Neural cell (in vitro differentiated cells): ENCODE measurements around the gene PRKAR1A. TPM values are rescaled to one million over a fixed set of nuclear protein-coding genes. Genes with fewer than 3 reads are reported as not detected.
A peak's percentile ranks its signal among the peaks of the same experiment; 100 is the strongest.

Source experiments
- H2AFZ ChIP-seq: fragments of 200-600, 300-800 bp; sonication (generic), shearing (Covaris generic); 2 replicates; pipeline ENCODE4 v1.6.0; 2014; ENCODE audit warnings: low read depth, mild to moderate bottlenecking, antibody characterized with exemption, low read length, moderate library complexity
- H3F3A ChIP-seq: fragments of 200-600 bp; shearing (Covaris generic); 2 replicates; pipeline ENCODE4 v1.6.1; 2016; ENCODE audit warnings: mild to moderate bottlenecking, moderate library complexity, mixed read lengths, antibody characterized with exemption, low read length; ENCODE audit not compliant: insufficient read depth, poor library complexity, severe bottlenecking
- H3K27ac ChIP-seq: fragments of 200-600, 300-800 bp; sonication (generic), shearing (Covaris generic); 2 replicates; pipeline ENCODE4 v1.5.1; 2014; ENCODE audit warnings: mild to moderate bottlenecking, low read length, moderate library complexity
- H3K27me3 ChIP-seq: fragments of 300-800, 200-600 bp; sonication (generic), shearing (Covaris generic); 2 replicates; pipeline ENCODE4 v1.6.0; 2014; ENCODE audit warnings: mild to moderate bottlenecking, low read depth, low read length, moderate library complexity; ENCODE audit not compliant: insufficient read depth
- H3K36me3 ChIP-seq: fragments of 300-800, 200-600 bp; sonication (generic), shearing (Covaris generic); 2 replicates; pipeline ENCODE4 v1.5.1; 2014; ENCODE audit warnings: mild to moderate bottlenecking, antibody characterized with exemption, low read length, moderate library complexity; ENCODE audit not compliant: insufficient read depth
- H3K4me2 ChIP-seq: fragments of 300-800, 200-600 bp; sonication (generic), shearing (Covaris generic); 2 replicates; pipeline ENCODE4 v1.6.0; 2014; ENCODE audit warnings: mild to moderate bottlenecking, low read length
- H3K4me3 ChIP-seq: fragments of 300-800, 200-600 bp; sonication (generic), shearing (Covaris generic); 2 replicates; pipeline ENCODE4 v1.5.1; 2014; ENCODE audit warnings: mild to moderate bottlenecking, low read length, moderate library complexity
- H3K79me2 ChIP-seq: fragments of 200-600 bp; shearing (Covaris generic); replicated peaks from 2 replicates; pipeline ENCODE4 v1.6.0; 2014; ENCODE audit warnings: mild to moderate bottlenecking, low read length, moderate library complexity; ENCODE audit not compliant: insufficient read depth
- H3K9ac ChIP-seq: fragments of 300-800, 200-600 bp; sonication (generic), shearing (Covaris generic); 2 replicates; pipeline ENCODE4 v1.6.1; 2016; ENCODE audit warnings: mild to moderate bottlenecking, low read length, mixed read lengths
- H3K9me2 ChIP-seq: fragments of 200-600 bp; shearing (Covaris generic); 2 replicates; pipeline ENCODE4 v1.6.1; 2016; ENCODE audit warnings: mild to moderate bottlenecking, low read length, mixed read lengths; ENCODE audit not compliant: insufficient read depth
- H3K9me3 ChIP-seq: fragments of 200-600, 300-800 bp; sonication (generic), shearing (Covaris generic); 2 replicates; pipeline ENCODE4 v1.6.1; 2016; ENCODE audit warnings: mild to moderate bottlenecking, mixed run types, low read length, moderate library complexity, mixed read lengths
- H4K20me1 ChIP-seq: fragments of 200-600 bp; shearing (Covaris generic); 2 replicates; pipeline ENCODE4 v1.6.1; 2016; ENCODE audit warnings: mild to moderate bottlenecking, mixed run types; ENCODE audit not compliant: insufficient read depth
- EZH2 ChIP-seq: fragments of 200-600, 300-800 bp; shearing (Covaris generic), sonication (generic); IDR thresholded peaks from 2 replicates; pipeline ENCODE4 v1.6.1; 2014; ENCODE audit warnings: antibody characterized with exemption, low read length, borderline replicate concordance, mild to moderate bottlenecking; ENCODE audit not compliant: insufficient read depth, poor library complexity, severe bottlenecking
- TAF1 ChIP-seq: IDR thresholded peaks from 2 replicates; pipeline ENCODE4 v1.6.1; 2012; ENCODE audit warnings: low read depth
- polyA plus RNA-seq: library from polyadenylated mRNA; depleted of rRNA; stranded (reverse); fragments of >200 nt; gene quantifications from 2 replicates; pipeline ENCODE4 v1.2.3, GENCODE V29; 2014

PRKAR1A gene
- polyA plus RNA-seq, 1 donor from 2014 or later = 539 TPM

- Histone ChIP-seq H3K9ac (peak overlapping the region; percentile 34), H3K9me3 (no peaks in the 10 kb centered on the region), H3K27me3 (peaks cover 54% of the 10 kb centered on the region)
These were observed 88.1 kb downstream of the PRKAR1A start for GRCh38 chr17:68600067-68600930.

More at GRCh38 chr17:68600067-68600930, 88.1 kb downstream of the PRKAR1A start:
- no peak overlapping the region for H2AFZ ChIP-seq
- no peaks in the 10 kb centered on the region for H3K9me2 ChIP-seq
- H3K4me2 ChIP-seq = peak overlapping the region; percentile 4
- H4K20me1 ChIP-seq = no peaks in the 10 kb centered on the region
- H3K27ac ChIP-seq = no peak overlapping the region
- no peaks in the 10 kb centered on the region for H3F3A ChIP-seq
- TF ChIP-seq EZH2 = peak; percentile 48
- TF ChIP-seq TAF1 = no peak
- no peaks in the 10 kb centered on the region for H3K36me3 ChIP-seq
- H3K79me2 ChIP-seq = no peaks in the 10 kb centered on the region
- peak overlapping the region; percentile 70 for H3K4me3 ChIP-seq

Other genes starting within 250 kb of the PRKAR1A start
- gene SLC16A6, start 221.3 kb upstream of the PRKAR1A start, polyA plus RNA-seq = 15.6 and 17.6 TPM in 2 replicates
- 11.3 and 16.9 TPM in 2 replicates for gene ARSG, start 220.9 kb upstream of the PRKAR1A start, polyA plus RNA-seq
- 8.3 and 17.8 TPM in 2 replicates for gene WIPI1, start 54.9 kb upstream of the PRKAR1A start, polyA plus RNA-seq
- gene FAM20A, start 88.9 kb downstream of the PRKAR1A start, polyA plus RNA-seq = not detected in 2 replicates